Endodermal cell (in vitro differentiated cells): Measurements from ENCODE around the gene CZIB. TPM values are rescaled to one million over a fixed set of nuclear protein-coding genes. Genes with fewer than 3 reads are reported as not detected.
A peak's percentile ranks its signal among the peaks of the same experiment; 100 is the strongest.

Source experiments
- DNase-seq: peaks from one replicate; pipeline ENCODE4 v3.0.0-alpha.2; 2017
- H3K27ac ChIP-seq: 2 replicates; pipeline ENCODE4 v1.5.1; 2013; ENCODE audit warnings: mild to moderate bottlenecking, low read depth, low read length, moderate library complexity
- H3K27me3 ChIP-seq: 2 replicates; pipeline ENCODE4 v1.6.1; 2013; ENCODE audit warnings: mild to moderate bottlenecking, low read length, moderate library complexity; ENCODE audit not compliant: insufficient read depth, control insufficient read depth, poor library complexity, severe bottlenecking
- H3K36me3 ChIP-seq: 2 replicates; pipeline ENCODE4 v1.7.0; 2013; ENCODE audit warnings: mild to moderate bottlenecking, low read length, moderate library complexity; ENCODE audit not compliant: control insufficient read depth, insufficient read depth
- H3K4me1 ChIP-seq: one replicate; pipeline ENCODE4 v1.7.0; 2013; ENCODE audit warnings: low read length; ENCODE audit not compliant: control insufficient read depth, insufficient read depth
- H3K4me3 ChIP-seq: 2 replicates; pipeline ENCODE4 v1.5.1; 2013; ENCODE audit warnings: mild to moderate bottlenecking, low read length, moderate library complexity
- H3K9ac ChIP-seq: 2 replicates; pipeline ENCODE4 v1.6.1; 2013; ENCODE audit warnings: mild to moderate bottlenecking, low read length, moderate library complexity; ENCODE audit not compliant: poor library complexity, severe bottlenecking; ENCODE audit errors: extremely low read depth
- H3K9me3 ChIP-seq: 2 replicates; pipeline ENCODE4 v1.6.1; 2013; ENCODE audit warnings: mild to moderate bottlenecking, low read length, moderate library complexity; ENCODE audit not compliant: control insufficient read depth
- H3K27ac Mint-ChIP-seq: 2 replicates; pipeline ENCODE4 v1.8.0; 2020; ENCODE audit warnings: mixed read lengths
- H3K27me3 Mint-ChIP-seq: 2 replicates; pipeline ENCODE4 v1.8.0; 2021; ENCODE audit warnings: mild to moderate bottlenecking, mixed read lengths; ENCODE audit not compliant: insufficient read depth
- H3K36me3 Mint-ChIP-seq: 2 replicates; pipeline ENCODE4 v1.8.0; 2020; ENCODE audit warnings: low read depth, mixed read lengths
- H3K4me1 Mint-ChIP-seq: 2 replicates; pipeline ENCODE4 v1.8.0; 2020; ENCODE audit warnings: mixed read lengths
- H3K4me3 Mint-ChIP-seq: 2 replicates; pipeline ENCODE4 v1.8.0; 2020; ENCODE audit warnings: mild to moderate bottlenecking, moderate library complexity, mixed read lengths
- H3K9me3 Mint-ChIP-seq: 2 replicates; pipeline ENCODE4 v1.8.0; 2020; ENCODE audit warnings: mild to moderate bottlenecking, mixed read lengths
- CTCF ChIP-seq: fragments of 200-600 bp; sonication (generic); conservative IDR thresholded peaks from 2 replicates; pipeline ENCODE4 v1.5.0; 2021; ENCODE audit warnings: antibody characterized with exemption, mild to moderate bottlenecking
- WGBS, 2 experiments: methylation state at CpG; one replicate each; pipeline versions ENCODE4 v1.1.5 to v1.1.7; 2013; ENCODE audit warnings: missing lambda C conversion rate in 2 of 2, mixed read lengths in 1 of 2; ENCODE audit not compliant: insufficient coverage in 1 of 2, insufficient read length in 1 of 2; 5-methylcytosine and 5-hydroxymethylcytosine counted together
- total RNA-seq, 2 donors: library from RNA; stranded (reverse); fragmentation: NEBNext Ultra II Directional in 1 of 2; extraction: Animal tissue kit (Norgen Biotek cat#: 25700) in 1 of 2; gene quantifications; 2 replicates in 1 of 2; 3 replicates in 1 of 2; pipeline ENCODE4 v1.2.1, GENCODE V29; 2021

Gene CZIB
- total RNA-seq, 2 donors from 2014 or later = 64.4 to 74.2 TPM

GRCh38 chr1:53174971-53175913, 45.2 kb downstream of the CZIB start:
- H3K4me1 Mint-ChIP-seq = peaks cover 34% of the 10 kb centered on the region
- Histone ChIP-seq H3K27me3 (no peaks in the 10 kb centered on the region), H3K9me3 (no peaks in the 10 kb centered on the region), H3K4me1 (peaks cover 9% of the 10 kb centered on the region), H3K4me3 (no peak overlapping the region), H3K27ac (no peak overlapping the region), H3K36me3 (no peaks in the 10 kb centered on the region), H3K9ac (no peak overlapping the region)
- no peak overlapping the region for H3K4me3 Mint-ChIP-seq
- no peak for DNase-seq
- H3K9me3 Mint-ChIP-seq = no peaks in the 10 kb centered on the region
- peaks cover 21% of the 10 kb centered on the region for H3K27me3 Mint-ChIP-seq
- no peak for TF ChIP-seq CTCF
- no peaks in the 10 kb centered on the region for H3K36me3 Mint-ChIP-seq
- 81 to 82% methylated on average over 8 to 10 of the region's 10 CpGs for WGBS, 2 experiments
- H3K27ac Mint-ChIP-seq = no peak overlapping the region

- 25 to 65% methylated on average over 2 to 6 of the region's 6 CpGs for WGBS, 2 experiments
- Histone ChIP-seq H3K4me1 (no peaks in the 10 kb centered on the region), H3K36me3 (no peaks in the 10 kb centered on the region), H3K27ac (no peak overlapping the region), H3K27me3 (no peaks in the 10 kb centered on the region), H3K9me3 (no peaks in the 10 kb centered on the region), H3K4me3 (no peak overlapping the region), H3K9ac (no peak overlapping the region)
- TF ChIP-seq CTCF = peak; percentile 60
- H3K27me3 Mint-ChIP-seq = peaks cover 18% of the 10 kb centered on the region
- H3K36me3 Mint-ChIP-seq = no peaks in the 10 kb centered on the region
- H3K4me3 Mint-ChIP-seq = no peak overlapping the region
- DNase-seq = no peak
- peaks cover 23% of the 10 kb centered on the region for H3K4me1 Mint-ChIP-seq
- no peaks in the 10 kb centered on the region for H3K9me3 Mint-ChIP-seq
- H3K27ac Mint-ChIP-seq = no peak overlapping the region
Measured at GRCh38 chr1:53172426-53173128, 47.9 kb downstream of the CZIB start.

GRCh38 chr1:53166912-53167311, 53.5 kb downstream of the CZIB start:
- H3K4me1 Mint-ChIP-seq = peaks cover 16% of the 10 kb centered on the region
- H3K9me3 Mint-ChIP-seq = no peaks in the 10 kb centered on the region
- no peak overlapping the region for H3K4me3 Mint-ChIP-seq
- 89 to 94% methylated on average over 7 to 8 of the region's 8 CpGs for WGBS, 2 experiments
- no peak overlapping the region for H3K27ac Mint-ChIP-seq
- no peaks in the 10 kb centered on the region for H3K9me3 ChIP-seq
- H3K9ac ChIP-seq = no peak overlapping the region
- no peak overlapping the region for H3K27ac ChIP-seq
- DNase-seq = no peak
- no peak for TF ChIP-seq CTCF
- H3K36me3 ChIP-seq = no peaks in the 10 kb centered on the region
- H3K27me3 Mint-ChIP-seq = peaks cover 21% of the 10 kb centered on the region
- no peaks in the 10 kb centered on the region for H3K36me3 Mint-ChIP-seq
- H3K4me3 ChIP-seq = no peak overlapping the region
- peaks cover 8% of the 10 kb centered on the region for H3K27me3 ChIP-seq
- H3K4me1 ChIP-seq = no peaks in the 10 kb centered on the region
